Measurements from ENCODE around the gene TEX14. TPM values are rescaled to one million over a fixed set of nuclear protein-coding genes. Genes with fewer than 3 reads are reported as not detected.

Gene TEX14
- total RNA-seq, 4 donors from 2014 or later = 0.11 to 2.3 (median 0.27) TPM

DNA sequence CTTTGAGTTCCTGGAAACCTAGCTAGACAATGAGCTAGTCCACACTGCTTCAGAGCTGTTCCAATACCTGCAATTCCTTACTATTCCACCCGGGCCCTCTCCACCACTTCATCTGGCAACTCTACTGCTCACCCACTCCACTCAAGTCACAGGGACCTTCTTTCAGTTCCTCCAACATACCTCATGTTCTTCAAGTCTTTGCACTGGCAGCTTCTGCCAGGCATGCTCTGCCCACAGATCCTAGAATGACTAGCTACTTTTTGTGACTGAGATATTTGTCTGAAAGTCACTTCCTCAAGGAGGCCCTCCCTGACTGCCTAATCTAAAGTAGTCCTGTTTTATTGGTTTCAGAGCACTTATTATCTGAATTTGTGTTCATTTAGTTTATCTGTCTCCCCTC is 86.4 kb downstream of the TEX14 start:
- TF ChIP-seq, protein P1, sequence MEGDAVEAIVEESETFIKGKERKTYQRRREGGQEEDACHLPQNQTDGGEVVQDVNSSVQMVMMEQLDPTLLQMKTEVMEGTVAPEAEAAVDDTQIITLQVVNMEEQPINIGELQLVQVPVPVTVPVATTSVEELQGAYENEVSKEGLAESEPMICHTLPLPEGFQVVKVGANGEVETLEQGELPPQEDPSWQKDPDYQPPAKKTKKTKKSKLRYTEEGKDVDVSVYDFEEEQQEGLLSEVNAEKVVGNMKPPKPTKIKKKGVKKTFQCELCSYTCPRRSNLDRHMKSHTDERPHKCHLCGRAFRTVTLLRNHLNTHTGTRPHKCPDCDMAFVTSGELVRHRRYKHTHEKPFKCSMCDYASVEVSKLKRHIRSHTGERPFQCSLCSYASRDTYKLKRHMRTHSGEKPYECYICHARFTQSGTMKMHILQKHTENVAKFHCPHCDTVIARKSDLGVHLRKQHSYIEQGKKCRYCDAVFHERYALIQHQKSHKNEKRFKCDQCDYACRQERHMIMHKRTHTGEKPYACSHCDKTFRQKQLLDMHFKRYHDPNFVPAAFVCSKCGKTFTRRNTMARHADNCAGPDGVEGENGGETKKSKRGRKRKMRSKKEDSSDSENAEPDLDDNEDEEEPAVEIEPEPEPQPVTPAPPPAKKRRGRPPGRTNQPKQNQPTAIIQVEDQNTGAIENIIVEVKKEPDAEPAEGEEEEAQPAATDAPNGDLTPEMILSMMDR (IDR thresholded peaks at IDR 0.05) = no peak
- TF ChIP-seq POLR2A (IDR thresholded peaks at IDR 0.05) = no peak
- Histone ChIP-seq H3K36me3 (no peaks in the 10 kb centered on the region), H3K4me3 (replicated peaks in 1 of 3) (no peak overlapping the region), H3K27me3 (no peaks in the 10 kb centered on the region), H3K4me1 (no peaks in the 10 kb centered on the region), H3K27ac (no peak overlapping the region), H3K9me3 (no peaks in the 10 kb centered on the region)
- DNase-seq = no peak
- WGBS, 2 donors = 55 to 85% methylated on average over 1 of the region's 1 CpG
- intact Hi-C loops (cut with DNase I) = no loop called here

DNA sequence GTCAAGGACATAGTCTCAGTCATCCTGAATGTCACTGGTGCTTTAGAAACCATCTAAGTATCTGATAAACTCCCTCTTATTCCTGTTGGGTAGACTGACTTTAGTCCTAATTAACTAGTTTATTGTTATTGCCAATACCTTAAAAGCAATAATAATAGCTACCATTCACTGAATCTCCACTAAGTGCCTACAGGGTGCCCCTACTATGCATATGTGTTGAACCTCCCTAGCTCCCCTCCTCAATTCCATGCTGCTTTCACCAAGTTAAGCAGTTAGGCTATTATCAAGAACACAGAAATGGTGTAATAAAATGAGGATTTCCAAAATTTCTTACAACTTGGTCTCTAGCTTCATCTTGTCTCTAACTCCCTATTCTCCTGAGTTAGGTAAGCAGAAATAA is 89.9 kb downstream of the TEX14 start:
- TF ChIP-seq POLR2A (IDR thresholded peaks at IDR 0.05) = no peak
- TF ChIP-seq, protein P1 (IDR thresholded peaks at IDR 0.05) = no peak
- no peaks in the 10 kb centered on the region for H3K27me3 ChIP-seq
- H3K36me3 ChIP-seq = no peaks in the 10 kb centered on the region
- no peak overlapping the region for H3K4me3 ChIP-seq (replicated peaks in 1 of 3)
- H3K4me1 ChIP-seq = no peaks in the 10 kb centered on the region
- no peak overlapping the region for H3K27ac ChIP-seq
- intact Hi-C loops (cut with DNase I) = no loop called here
- no peaks in the 10 kb centered on the region for H3K9me3 ChIP-seq
- no peak for DNase-seq

- 95 to 96% methylated on average over 3 of the region's 3 CpGs for WGBS, 2 donors
- H3K36me3 ChIP-seq = no peaks in the 10 kb centered on the region
- no peaks in the 10 kb centered on the region for H3K4me1 ChIP-seq
- H3K9me3 ChIP-seq = no peaks in the 10 kb centered on the region
- H3K27ac ChIP-seq = no peak overlapping the region
- TF ChIP-seq POLR2A (IDR thresholded peaks at IDR 0.05) = no peak
- TF ChIP-seq, protein P1 (IDR thresholded peaks at IDR 0.05) = no peak
- H3K27me3 ChIP-seq = no peaks in the 10 kb centered on the region
- no peak for DNase-seq
- intact Hi-C loops (cut with DNase I) = no loop called here
- no peak overlapping the region for H3K4me3 ChIP-seq (replicated peaks in 1 of 3)
Observed at GRCh38 chr17:58597371-58597770, 94.5 kb downstream of the TEX14 start.

- H3K4me3 ChIP-seq (replicated peaks in 1 of 3) = no peak overlapping the region
- no peaks in the 10 kb centered on the region for H3K27me3 ChIP-seq
- DNase-seq = no peak
- H3K27ac ChIP-seq = no peak overlapping the region
- no peaks in the 10 kb centered on the region for H3K4me1 ChIP-seq
- intact Hi-C loops (cut with DNase I) = no loop called here
- 80% methylated on average over 5 of the region's 5 CpGs for WGBS, 2 donors
- TF ChIP-seq POLR2A (IDR thresholded peaks at IDR 0.05) = no peak
- TF ChIP-seq, protein P1 (IDR thresholded peaks at IDR 0.05) = no peak
- H3K36me3 ChIP-seq = no peaks in the 10 kb centered on the region
- H3K9me3 ChIP-seq = no peaks in the 10 kb centered on the region
Observed at GRCh38 chr17:58595194-58595792, 96.6 kb downstream of the TEX14 start.

GRCh38 chr17:58593123-58593522 is 98.7 kb downstream of the TEX14 start:
- H3K9me3 ChIP-seq = no peaks in the 10 kb centered on the region
- H3K4me3 ChIP-seq (replicated peaks in 1 of 3) = no peak overlapping the region
- intact Hi-C loops (cut with DNase I) = no loop called here
- H3K36me3 ChIP-seq = no peaks in the 10 kb centered on the region
- H3K27ac ChIP-seq = no peak overlapping the region
- TF ChIP-seq, protein P1 (IDR thresholded peaks at IDR 0.05) = no peak
- TF ChIP-seq POLR2A (IDR thresholded peaks at IDR 0.05) = no peak
- no peaks in the 10 kb centered on the region for H3K27me3 ChIP-seq
- no peaks in the 10 kb centered on the region for H3K4me1 ChIP-seq
- DNase-seq = no peak
- 70 to 93% methylated on average over 1 of the region's 1 CpG for WGBS, 2 donors
